ENCODE data around the gene HSP90AA1.

- TF ChIP-seq, protein P1, sequence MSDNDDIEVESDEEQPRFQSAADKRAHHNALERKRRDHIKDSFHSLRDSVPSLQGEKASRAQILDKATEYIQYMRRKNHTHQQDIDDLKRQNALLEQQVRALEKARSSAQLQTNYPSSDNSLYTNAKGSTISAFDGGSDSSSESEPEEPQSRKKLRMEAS (IDR thresholded peaks at IDR 0.05; ENCODE audit: low read depth, low read length), result no peak
- no peak for TF ChIP-seq CTCF (IDR thresholded peaks at IDR 0.05; ENCODE audit: low read depth, low read length)
- TF ChIP-seq POLR2A (IDR thresholded peaks at IDR 0.05; ENCODE audit: extremely low read depth, insufficient read length), result no peak
Observed at GRCh38 chr14:102121567-102121966, 34.7 kb upstream of the HSP90AA1 start.

Measured in NB4 (cell line).